ENCODE measurements around the gene AGXT2. TPM values are rescaled to one million over a fixed set of nuclear protein-coding genes. Genes with fewer than 3 reads are reported as not detected.

AGXT2 gene
- total and polyA plus RNA-seq, 10 of the 15 experiments (the other 5 are each of a cell fraction or from before 2014, with no cell fraction given): not detected

- no peak overlapping the region for H2AFZ ChIP-seq (ENCODE audit: control insufficient read depth, low read depth, low read length)
- H3K4me1 ChIP-seq (ENCODE audit: control insufficient read depth, insufficient read depth, low read length): no peaks in the 10 kb centered on the region
- intact Hi-C loops (cut with micrococcal nuclease; ENCODE audit: unreplicated experiment) (no loop called here), in situ Hi-C loops (cut with MboI) (no loop called here)
- no peak overlapping the region for H3K27ac ChIP-seq (ENCODE audit: control insufficient read depth, insufficient read depth)
- no peaks in the 10 kb centered on the region for H3K36me3 ChIP-seq (ENCODE audit: control insufficient read depth in 2 of 2, insufficient read depth in 2 of 2, low read length in 1 of 2)
- no peaks in the 10 kb centered on the region for H3K9me3 ChIP-seq (replicated peaks; ENCODE audit: control insufficient read depth, insufficient read depth, low read length)
- POLR2A ChIA-PET: no interaction called here
- FAIRE-seq (no peak), DNase-seq (ENCODE audit: low read depth, low spot score) (no peak), ATAC-seq (no peak)
- H4K20me1 ChIP-seq (ENCODE audit: control insufficient read depth, insufficient read depth): no peaks in the 10 kb centered on the region
- SMC1A ChIA-PET (ENCODE audit: uncharacterized antibody, unreplicated experiment): no interaction called here
- no peak overlapping the region for H3K4me2 ChIP-seq (ENCODE audit: control insufficient read depth, insufficient read depth)
- no peak overlapping the region for H3K4me3 ChIP-seq
- RAD21 ChIA-PET (ENCODE audit: unreplicated experiment): no interaction called here
- H3K9ac ChIP-seq (ENCODE audit: control insufficient read depth, insufficient read depth, low read length): no peak overlapping the region
- no peaks in the 10 kb centered on the region for H3K27me3 ChIP-seq (replicated peaks in 1 of 2; ENCODE audit: control insufficient read depth in 2 of 2, insufficient read depth in 2 of 2, low read length in 1 of 2)
- H3K79me2 ChIP-seq (ENCODE audit: control insufficient read depth, insufficient read depth, low read length): no peaks in the 10 kb centered on the region
- CTCF ChIA-PET: interaction anchor here (0.7 kb wide), 1 partner anchor 187 kb away, joined by 3 read pairs; no protein-coding TSS in a partner anchor
- no TSS peak for BruUV-seq (replicated peaks)
- no peak for TF ChIP-seq ZNF24 (IDR thresholded peaks at IDR 0.05)
- no peak for TF ChIP-seq FOS (IDR thresholded peaks at IDR 0.05; ENCODE audit: borderline replicate concordance, extremely low read depth, insufficient read length)
- TF ChIP-seq CBFB (IDR thresholded peaks at IDR 0.05; ENCODE audit: low read depth): no peak
- TF ChIP-seq EGR1 (IDR thresholded peaks at IDR 0.05; ENCODE audit: borderline replicate concordance in 1 of 2, low read depth in 2 of 2, low read length in 2 of 2): no peak
- TF ChIP-seq HDAC6 (IDR thresholded peaks at IDR 0.05; ENCODE audit: unreplicated experiment): no peak
- no peak for TF ChIP-seq ZBTB40 (IDR thresholded peaks at IDR 0.05; ENCODE audit: borderline replicate concordance)
- TF ChIP-seq CEBPZ (IDR thresholded peaks at IDR 0.05; ENCODE audit: low read depth, low read length): no peak
- TF ChIP-seq RELA (IDR thresholded peaks at IDR 0.05; ENCODE audit: borderline replicate concordance, partially characterized antibody): no peak
Measured at GRCh38 chr5:35010676-35011075, 37.1 kb downstream of the AGXT2 start.

Data from GM12878 (cell line).